NCI-H345 (cell line): Measurements from ENCODE around the gene MB.
"Not testable (repeated sequence)": the region's sequence is repeated elsewhere in the genome, so short reads cannot be mapped to it uniquely, and the experiment has no call there.

Experiments used
- DNase-seq: peaks from one replicate; lab custom pipeline; 2025; lab: John Stamatoyannopoulos, UW

The MB gene

DNA sequence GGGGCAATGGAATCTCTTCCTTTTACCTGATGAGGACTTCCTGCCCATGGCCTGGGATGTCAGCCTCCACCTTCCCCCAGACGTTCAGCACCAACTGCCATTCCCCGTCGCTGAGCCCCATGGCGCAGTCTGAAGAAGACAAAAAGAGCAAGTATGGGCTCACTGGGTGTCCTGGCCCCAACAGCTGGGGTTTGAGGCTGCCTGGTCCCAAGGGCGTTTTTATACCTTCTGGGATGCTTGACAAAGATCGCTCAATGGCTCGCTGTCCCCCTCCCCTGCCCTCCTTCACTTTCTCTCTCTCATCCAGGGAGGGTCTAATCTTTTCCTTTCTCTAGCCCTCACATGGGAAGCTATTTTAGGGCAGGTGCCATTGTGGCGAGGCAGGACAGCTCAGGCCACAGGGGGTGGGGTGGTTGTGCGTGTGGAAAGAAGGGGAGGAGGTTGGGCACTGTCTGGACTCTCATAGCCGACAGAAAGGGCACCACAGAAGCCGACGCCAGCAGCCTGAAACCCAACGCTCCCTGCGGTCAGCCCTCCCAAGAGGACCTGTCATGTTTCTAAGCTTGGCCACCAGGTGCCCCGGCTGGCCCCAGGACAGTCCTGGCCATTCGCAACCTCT, at the start of gene MB:
TSS of gene MB (minus strand) at position 193 of the 619 bp plus-strand sequence. CDS start at position 121, 72 bp downstream.
- DNase-seq: no peak

DNA sequence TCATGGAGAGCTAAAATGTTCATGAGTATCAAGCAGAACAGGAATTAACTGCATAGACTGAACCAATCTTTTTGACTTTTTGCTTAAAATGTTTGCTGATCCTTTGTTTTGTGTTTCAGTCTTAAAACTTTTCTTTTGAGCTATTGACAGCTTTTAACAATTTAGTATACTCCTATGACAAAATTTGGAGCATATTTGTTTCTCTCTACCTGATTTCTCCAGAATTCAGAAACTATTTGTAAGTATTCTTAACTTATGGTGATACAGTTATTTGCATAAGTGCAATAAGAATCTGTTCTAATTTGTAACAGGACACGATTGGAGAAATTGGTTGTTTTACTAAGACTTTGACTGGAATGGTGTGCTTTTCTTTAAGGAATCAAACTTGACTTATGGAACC, 49.6 kb upstream of the MB start:
- not testable (repeated sequence) for DNase-seq

DNA sequence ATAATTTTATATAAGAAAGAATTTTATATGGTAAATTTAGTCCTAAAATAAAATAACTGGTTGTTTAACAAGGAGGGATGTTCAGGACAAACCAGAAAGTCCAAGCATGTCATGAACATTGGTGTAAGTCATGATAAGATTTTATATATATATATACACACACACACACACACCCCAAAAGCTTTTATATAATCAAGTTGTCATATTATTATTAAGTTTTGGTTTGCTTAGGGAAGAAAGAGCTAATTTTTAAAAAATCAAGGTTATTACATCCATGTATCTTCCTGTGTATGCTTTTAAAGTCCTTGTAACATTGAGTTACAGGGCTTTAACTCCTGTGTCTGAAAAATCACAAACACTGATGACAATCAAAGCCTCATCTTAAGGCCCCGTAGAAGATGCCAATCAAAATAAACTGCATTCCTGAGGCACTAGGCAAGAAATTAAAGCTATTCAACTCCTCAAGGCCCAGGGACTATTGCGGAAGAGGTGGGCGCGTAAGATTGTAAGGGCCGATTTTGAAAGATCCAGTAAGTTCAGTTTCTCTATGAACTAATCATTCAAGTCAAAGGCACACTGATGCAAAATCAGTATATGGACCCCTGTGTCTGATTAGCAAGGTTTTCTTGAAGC, 47.9 kb upstream of the MB start:
- DNase-seq: no peak

DNA sequence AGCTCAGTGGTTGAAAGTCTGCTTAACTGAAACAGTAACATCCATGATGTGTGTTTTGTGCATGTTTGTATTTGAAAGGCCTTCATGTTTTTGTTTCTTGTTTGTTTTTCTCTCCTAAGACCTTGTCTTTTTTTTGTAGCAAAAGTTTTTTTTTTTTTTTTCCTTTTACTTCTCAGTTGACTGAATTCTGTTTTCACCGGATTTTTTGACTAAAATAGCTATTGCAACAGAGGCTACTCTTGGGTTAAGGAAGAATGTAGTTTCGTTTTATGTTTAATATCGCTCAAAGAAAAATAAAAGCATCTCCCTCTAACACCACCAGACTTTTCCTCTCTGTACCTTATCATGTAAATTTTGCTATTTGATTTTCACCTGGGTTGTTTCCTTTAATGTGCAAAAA, 46.2 kb upstream of the MB start:
- no peak for DNase-seq

DNA sequence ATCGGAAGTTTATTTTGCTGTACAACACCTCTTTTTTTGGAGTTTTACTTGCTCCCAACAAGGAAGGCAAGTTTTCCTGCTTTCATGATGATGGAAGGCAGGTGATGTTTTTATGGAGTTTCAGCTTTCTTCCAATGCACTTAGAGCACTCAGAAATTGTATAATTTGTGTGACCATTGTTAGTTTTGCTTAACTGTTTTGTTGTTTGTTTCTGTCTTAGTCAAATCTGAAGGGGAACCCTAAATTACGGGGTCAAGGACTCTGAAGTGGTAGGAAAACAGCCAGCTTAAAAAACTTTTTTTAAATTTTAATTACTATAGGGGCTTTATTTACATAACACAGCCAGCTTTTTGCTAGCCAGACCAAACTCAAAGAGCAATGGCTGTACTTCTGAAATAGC, 45.8 kb upstream of the MB start:
- no peak for DNase-seq

DNA sequence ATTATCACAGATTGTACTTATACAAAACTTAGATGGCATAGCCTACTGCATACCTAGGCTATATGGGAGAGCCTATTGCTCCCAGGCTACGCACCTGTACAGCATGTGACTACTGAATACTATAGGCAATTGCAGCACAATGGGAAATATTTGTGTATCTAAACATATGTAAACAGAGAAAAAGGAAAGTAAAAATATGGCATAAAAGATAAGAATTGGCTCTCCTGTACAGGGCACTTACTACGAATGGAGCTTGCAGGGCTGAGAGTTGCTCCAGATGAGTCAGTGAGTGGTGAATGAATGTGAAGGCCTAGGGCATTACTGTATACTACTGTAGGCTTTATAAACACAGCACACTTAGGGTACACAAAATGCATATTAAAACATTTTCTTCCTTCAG, 44.3 kb upstream of the MB start:
- no peak for DNase-seq

DNA sequence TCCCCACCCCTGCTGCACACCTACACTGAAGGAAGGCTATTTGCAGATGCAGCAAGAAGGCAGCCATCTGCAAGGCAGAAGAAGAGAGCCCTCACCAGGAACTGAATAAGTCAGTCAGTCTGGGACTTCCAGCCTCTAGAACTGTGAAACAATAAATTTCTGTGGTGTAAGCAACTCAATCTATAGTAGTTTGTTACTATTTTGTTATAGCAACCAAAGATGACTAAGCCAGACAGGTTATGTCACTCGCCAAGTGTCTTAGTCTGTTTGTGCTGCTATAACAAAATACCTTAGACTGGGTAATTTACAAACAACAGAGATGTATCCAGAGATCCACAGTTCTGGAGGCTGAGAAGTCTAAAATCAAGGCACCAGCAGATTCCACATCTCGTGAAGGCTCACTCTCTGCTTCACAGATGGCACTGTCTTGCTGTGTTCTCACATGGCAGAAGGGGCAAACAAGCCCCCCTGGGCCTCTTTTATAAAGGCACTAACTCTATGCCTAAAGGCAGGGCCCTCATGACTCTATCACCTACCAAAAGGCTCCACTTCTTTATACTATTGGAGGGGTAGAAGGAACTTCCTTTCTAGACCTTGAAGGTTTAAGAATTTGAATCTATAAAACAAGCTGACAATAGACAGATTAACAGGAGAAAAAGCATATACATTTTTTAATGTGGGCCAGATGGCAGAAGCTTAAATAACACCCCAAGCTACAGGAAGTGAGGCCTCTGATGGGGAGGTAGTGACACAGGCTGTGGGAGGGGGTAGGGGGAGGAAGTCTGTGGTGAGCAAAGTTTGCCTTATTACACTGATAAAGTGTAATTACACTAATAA, 43.4 kb upstream of the MB start:
- no peak for DNase-seq

DNA sequence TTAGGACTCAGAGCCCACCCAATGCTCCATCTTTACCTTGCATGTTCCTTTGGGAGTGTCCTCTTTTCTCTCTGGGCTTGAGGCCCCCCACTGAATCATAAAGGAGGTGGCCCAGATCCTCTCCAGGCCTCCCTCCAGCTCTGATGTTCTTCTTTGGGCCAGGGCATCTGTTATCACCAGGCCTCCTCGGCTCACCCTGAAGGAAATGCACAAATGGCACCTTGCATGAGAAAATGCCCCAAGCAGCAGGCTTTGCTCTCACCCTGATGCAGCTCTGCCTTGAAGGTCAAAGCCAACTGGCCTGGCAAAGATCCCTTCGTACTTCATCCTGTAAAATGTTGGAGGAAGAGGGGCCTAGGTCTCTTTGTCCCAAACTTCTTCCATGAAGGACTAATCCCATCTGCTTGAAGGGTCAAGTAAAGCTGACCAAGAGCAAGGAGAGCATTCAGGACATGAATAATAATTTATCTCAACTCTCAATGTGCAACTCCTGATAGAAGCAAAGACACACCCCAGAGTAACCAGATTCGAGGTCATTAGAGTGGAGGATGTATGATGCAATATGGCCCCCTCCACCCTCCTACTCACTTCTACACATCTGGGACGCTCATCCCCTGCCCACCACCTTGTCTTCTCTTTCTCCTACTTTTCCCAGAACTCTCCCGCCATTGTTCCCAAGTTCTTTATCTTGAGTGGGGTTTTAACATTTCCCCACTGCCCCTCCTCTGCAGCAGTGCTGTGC, 40.6 kb upstream of the MB start:
- DNase-seq: no peak

DNA sequence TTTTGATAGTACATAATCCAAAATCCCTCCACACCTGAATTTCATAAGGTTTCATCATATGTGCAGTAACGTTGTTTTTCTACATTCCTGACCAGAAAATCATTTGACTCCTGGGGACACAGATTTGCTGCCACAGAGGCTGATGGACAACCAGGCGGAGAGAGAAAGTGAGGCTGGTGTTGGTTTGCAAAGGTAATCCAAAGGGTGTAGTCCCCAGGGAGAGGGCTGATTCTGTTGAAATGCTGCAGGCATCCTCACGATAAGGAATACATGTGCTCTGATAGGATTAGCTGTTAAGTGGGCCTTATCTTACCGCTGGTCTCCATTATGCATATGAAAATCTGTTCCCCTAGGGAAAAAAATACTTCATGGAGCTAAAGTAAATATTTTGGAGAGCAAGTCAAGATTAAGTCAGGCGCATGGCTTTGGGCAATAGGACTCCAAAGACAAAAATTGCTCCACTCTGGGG, 39.2 kb upstream of the MB start:
- DNase-seq: no peak

DNA sequence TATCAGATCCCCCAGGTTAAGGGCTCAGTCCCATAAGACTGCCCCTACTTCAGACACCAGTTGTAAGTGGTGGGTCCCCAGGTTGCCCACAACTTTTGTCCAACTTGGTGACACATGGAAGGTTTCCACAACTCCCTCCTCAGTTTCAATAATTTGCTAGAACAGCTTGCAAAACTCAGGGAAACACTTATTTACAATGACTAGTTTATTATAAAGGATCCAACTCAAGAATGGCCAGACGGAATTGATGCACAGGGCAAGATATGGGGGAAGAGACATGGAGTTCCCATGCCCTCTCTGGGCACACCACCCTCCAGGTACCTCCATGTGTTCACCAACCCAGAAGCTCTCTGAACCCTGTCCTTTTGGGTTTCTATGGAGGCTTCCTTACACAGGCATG, 36.7 kb upstream of the MB start:
- DNase-seq: no peak

DNA sequence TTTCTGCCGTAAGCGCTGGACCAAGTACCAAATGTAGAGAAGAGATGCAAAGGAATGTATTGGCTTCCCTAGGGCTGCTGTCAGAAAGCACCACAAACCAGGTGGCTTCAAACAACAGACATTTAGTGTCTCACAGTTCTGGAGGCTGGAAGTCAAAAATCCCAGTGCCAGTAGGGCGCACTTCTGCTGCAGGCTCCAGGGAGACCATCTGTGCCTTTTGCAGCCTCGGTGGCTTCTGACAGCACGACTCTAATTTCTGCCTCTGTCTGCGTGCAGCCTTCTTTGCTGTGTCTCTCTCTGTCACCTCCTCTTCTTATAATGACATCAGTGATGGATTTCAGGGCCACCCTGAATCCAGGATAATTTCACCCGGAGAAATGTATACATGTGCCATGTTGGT, 34.0 kb upstream of the MB start:
- DNase-seq: no peak

DNA sequence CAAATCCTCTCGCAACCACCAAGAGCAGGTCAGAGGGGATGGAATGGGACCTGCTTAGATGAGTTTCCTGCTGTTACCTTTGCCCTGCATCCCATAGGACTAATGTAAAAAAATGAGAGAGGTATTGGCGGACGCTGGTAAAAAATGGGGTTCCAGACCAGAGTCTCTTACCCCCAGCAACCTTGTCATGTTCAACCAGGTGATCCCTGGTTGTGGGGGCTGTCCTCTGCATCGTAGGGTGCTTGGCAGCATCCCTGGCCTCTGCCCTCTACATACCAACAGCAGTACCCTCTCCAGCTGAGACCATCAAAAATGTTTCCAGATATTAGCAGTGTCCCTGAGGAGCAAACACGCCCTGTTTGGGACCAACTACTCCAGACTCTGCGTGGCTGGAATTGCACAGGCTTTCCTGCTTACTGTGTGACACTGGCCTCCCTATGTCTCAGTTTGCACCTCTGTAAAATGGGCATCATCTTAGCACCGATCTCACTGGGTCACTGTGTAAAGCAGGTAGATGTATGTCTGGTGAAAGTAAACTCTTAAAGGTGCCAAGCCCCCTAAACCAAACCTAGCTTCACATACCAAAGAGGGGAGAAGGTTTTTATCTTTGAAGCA, 32.6 kb upstream of the MB start:
- no peak for DNase-seq

DNA sequence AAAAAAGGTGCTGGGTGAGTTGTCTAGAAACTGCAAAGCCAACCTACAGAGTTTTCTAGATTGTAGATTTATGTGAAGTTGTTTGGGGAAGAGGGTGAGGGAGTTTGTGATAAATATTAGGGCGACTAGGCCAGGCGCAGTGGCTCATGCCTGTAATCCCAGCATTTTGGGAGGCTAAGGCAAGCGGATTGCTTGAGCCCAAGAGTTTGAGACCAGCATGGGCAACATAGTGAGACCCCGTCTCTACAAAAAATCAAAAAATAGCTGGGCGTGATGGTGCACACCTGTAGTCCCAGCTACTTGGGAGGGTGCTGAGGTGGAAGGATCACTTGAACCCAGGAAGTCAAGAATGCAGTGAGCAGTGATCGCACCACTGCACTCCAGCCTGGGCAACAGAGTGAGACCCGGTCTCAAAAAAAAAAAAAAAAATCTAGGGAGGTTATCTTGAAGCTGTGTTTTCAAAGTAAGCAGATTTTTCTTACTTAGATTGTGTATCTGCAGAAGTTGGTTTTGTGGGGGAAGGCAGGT, 32.0 kb upstream of the MB start:
- DNase-seq: no peak

DNA sequence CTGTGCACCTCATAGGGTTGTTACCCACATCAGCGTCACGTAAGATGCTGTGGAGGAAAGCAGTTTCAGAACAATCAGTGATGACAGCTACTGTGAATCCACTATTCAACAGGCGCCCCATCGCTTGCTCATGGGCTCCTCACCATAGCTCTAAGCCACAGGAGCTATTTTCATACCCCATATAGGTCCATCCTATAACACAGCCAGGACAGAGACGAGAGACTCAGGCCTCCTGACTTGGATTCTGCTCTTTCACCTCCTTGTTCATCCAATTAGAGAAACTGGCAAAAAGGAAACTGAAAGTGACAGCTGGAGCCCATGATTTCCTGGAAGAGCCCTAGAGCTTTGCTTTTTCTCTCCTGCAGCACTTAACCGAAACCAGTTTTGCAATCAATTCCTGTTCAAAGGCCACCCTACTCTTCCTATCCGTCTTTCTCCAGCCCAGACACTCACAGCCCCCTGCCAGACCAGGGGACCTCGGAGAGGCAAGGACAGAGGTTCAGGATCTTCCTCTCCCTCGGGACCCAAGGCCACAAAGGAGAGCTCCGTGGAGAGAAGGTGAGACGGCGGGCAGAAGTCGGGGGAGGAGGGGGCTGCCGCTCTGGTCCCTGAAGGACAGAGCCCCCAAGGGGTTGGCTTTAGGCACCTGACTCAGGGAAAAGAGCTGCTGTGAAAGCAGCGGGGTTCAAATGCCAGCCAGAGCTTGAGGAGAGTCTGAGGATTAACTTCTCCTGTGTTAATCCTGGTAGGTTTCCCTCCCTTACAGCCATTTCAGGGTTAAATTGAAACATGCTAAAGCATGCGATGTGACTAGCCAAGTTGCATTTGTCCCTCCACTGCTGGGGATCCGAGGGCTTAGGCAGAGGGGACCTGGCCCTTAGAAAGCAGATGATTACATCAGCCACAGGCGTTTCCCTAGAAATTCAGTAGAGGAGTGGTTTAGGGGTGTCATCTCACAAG, 31.2 kb upstream of the MB start, which contains the start of gene APOL6:
TSS of gene APOL6 (plus strand) at position 381 of the 960 bp plus-strand sequence. CDS start 7,980 bp downstream, outside the sequence.
- DNase-seq: no peak

DNA sequence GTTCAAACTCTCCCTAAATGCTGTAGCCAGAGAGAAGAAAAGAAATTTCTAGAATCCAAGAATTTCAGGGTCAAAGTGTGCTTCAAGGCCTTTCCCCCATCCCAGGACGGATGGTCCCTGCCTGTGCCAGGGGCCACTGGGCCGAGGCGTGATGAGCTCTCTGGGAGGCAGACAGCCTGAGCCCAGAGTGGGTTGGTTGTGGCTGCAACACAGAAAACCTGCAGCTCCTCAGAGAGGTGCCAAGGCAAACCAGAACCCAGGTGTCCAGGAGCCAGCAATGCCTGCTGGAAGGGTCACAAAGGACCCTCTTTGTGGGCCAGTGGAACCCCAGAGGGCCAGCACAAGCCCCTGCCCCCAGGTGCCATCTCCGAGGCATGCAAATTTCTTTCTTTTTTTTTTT, 28.5 kb upstream of the MB start:
- DNase-seq: no peak

DNA sequence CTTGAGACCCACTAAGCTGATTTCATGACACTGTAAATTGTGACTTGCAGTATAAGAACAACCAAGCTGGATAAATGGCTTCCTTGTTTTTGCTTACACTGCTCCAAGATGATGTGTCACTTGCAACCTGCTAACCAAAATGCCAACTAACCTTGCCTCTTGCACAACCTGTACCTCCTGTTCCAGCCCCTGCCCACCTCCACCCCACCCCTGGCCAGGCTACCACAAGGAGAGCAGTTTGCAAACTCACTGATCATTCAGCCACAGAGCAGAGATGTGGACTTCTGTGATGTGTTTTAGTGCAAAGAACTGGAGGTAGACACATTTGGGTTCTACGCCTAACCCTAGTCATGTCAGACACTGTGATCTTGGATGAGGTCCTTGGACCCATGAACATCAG, 26.9 kb upstream of the MB start:
- DNase-seq: no peak

DNA sequence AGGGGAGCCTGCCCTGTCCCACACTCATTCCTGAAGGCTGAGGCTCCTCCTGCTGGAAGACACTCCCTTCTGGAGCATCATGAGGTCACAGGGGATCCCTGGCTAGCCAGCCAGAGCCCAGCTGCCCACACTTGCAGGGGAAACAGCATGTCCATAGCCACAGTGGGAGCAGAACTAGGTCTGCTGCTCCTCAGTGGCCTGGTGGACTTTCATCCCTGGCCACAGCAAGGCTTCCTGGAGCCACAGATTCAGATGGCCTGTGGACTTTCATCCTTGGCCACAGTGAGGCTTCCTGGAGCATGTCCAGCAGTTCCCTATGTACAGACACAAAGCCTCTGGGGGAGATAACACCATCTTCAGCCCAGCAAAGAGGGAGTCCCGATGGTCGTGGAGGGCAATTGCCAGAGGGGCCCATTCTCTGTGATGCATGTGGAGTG, 25.2 kb upstream of the MB start:
- DNase-seq: no peak

DNA sequence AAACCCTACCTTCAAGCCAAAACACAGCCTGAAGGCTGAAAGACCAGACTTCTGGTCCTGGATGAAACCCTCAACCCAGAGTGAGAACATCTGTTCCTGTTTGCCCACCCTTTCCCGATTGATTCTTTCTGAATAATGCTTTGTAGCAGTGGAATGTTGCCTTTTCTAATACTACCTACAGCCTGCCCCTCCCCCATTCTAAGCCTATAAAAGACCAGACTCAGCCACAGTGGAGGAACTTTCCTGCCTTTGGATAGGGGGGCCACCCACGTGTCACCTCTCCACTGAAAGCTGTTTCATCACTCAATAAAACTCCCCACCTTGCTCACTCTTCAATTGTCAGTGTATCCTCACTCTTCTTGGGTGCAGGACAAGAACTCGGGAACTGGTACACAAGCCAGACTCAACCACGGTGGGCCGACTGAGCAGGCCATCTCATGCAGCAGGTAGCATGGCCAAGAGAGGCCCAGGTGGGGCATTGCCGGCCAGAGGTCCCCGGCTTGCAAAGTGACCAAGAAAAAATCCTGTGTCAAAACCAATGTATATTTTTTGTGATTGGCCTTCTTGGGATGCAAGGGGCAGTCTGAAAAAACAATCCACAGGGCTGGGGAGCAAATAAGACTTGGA, 24.5 kb upstream of the MB start:
- no peak for DNase-seq

DNA sequence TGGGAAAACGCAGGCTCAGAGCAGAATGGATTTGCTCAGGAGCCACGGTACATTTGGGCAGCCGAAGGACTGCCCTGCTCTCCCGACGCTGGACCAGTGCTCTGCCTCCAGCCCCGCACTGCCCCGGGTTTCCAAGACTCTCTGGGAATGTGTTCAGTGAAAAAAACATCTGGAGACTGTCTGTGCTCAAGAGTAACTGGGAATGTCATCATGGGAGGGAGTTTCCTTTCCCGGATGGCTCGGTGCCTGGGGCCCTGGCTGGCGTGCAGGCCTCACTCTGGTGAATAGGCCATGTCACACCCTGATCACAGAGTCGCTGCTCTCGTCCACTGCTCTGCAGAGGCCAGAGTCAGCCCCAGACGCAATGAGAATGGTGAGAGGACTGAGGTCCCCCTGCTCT, 21.3 kb upstream of the MB start:
- no peak for DNase-seq

DNA sequence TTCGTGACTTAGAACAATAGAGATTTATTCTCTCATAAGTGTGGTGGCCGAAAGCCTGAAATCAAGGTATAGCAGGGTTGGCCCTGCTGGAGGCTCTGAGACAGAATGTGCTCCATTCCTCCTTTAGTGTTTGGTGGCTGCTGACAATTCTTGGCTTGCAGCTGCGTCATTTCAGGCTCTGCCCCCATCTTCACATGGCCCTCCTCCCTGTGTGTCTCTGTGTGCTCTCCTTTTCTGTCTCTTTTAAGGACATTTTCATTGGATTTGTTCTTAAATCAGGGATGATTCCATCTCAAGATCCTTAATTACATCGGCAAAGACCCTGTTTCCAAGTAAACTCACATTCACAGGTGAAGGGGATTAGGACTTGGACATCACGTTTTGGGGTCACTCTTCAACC, 20.9 kb upstream of the MB start:
- DNase-seq: no peak
